Melanocyte of skin (primary cell): ENCODE results near the gene KSR1. TPM values are rescaled to one million over a fixed set of nuclear protein-coding genes. Genes with fewer than 3 reads are reported as not detected.

Source experiments
- small RNA-seq, 2 donors: library from RNA; depleted of rRNA; stranded (forward); fragments of <200 nt; gene quantifications; one replicate each; pipeline ENCODE3, GENCODE V24; 2012
- total RNA-seq, 2 donors: library from RNA; depleted of rRNA; stranded (reverse); fragments of >200 nt; gene quantifications; 2 replicates each; pipeline ENCODE4 v1.2.3, GENCODE V29; 2012

Gene KSR1
- total RNA-seq, result 1 to 10 TPM; 3.8 to 5.7 TPM

DNA sequence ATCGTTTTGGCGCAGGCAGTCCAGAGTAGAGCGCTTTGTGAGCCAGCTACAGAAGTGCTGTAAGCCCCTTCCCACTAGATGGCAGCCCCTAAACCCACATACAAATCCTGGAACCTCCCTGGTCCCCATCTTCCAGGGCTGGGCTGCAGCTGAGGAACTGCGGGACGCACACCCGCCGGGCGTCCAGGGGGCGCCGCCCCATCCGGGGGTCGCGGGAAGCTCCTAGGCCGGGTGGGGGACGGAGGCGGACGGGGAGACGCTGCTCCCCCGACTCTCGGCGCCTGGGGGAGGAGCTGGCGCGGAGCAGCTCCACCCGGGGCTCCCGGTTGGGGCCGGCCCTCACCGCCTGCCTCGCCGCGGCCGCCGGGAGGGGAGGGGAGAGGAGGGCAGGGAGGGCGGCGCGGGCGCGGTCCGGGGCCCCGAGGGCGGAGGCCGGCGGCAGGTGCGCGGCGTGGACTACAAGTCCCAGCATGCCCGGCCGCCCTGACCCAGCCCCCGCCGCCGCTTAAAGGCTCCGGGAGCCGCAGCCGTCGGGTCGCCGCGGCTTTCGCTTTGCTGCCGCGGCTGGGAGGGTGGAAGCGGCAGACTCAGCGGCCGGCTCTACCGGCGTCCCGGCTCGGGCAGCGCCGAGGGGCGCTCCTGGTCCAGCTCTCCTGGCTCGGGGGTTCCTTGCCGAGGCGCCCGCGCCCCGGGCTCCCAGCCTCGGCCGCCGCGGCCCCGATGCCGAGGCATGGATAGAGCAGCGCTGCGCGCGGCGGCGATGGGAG, at the start of gene KSR1:
KSR1 (plus strand) TSS at position 535 of the 767 bp plus-strand sequence; CDS start at position 731, 196 bp downstream.

GRCh38 chr17:27630607-27631410, 174.6 kb downstream of the KSR1 start, which contains the start of gene LGALS9:
TSS of gene LGALS9 (plus strand) at chr17:27631188. CDS start at chr17:27631266, 78 bp downstream.

Small RNAs within 50 kb of the gene (small RNA-seq; reads per million reads assigned to genes)
- gene AC015688.5, result 0 reads per million in 2 donors

Other genes with a start within 250 kb of the KSR1 start
- 100 to 1,000 TPM; 117 to 180 TPM for gene WSB1, start 162.3 kb upstream of the KSR1 start, total RNA-seq
- 10 to 100 TPM in 1 of 2 donors, 1 to 10 TPM in 1; 4.5 to 13.7 TPM for gene LGALS9, start 174.7 kb downstream of the KSR1 start, total RNA-seq